ENCODE results near the gene LCT. TPM values are rescaled to one million over a fixed set of nuclear protein-coding genes. Genes with fewer than 3 reads are reported as not detected.

LCT gene
- total and polyA plus RNA-seq, 2 of the 4 experiments (the other 2 are of a cell fraction) = under 0.01 TPM; not detected in 1

DNA sequence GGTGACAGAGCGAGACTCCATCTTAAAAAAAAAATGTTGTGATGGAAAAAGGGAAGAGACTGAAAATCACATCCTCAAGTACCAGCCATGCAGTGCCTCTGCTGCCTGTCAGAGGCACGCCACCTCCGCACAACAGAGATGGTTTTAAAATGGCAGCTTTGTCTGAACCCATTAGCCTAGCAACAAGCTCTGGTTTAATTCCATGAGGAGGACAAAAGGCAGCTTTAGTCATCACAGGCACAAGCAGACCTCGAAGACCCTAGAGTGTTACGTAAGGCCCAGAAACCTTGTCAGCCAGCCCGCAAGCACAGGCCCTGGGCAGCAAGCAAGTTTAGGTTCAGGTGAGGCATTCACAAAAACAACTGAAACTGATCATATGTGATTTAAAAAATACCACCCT lies 10.4 kb downstream of the LCT start:
- H3K79me1 ChIP-seq (ENCODE audit: low read depth in 1 of 2, low read length in 2 of 2) = no peaks in the 10 kb centered on the region
- H3K18ac ChIP-seq (ENCODE audit: low read depth, low read length) = no peak overlapping the region
- no peak overlapping the region for H2BK15ac ChIP-seq (ENCODE audit: low read depth, low read length)
- H3K4me2 ChIP-seq (ENCODE audit: low read depth, low read length) = no peak overlapping the region
- no peak overlapping the region for H2BK5ac ChIP-seq (ENCODE audit: low read depth, low read length, poor library complexity, severe bottlenecking)
- in situ Hi-C loops (cut with MboI; ENCODE audit: low sequenced_read_pairs) (no loop called here), intact Hi-C loops (cut with micrococcal nuclease) (no loop called here), dilution Hi-C loops (cut with HindIII; ENCODE audit: low sequenced_read_pairs, unreplicated experiment) (no loop called here)
- H2BK20ac ChIP-seq (ENCODE audit: low read depth, low read length) = no peak overlapping the region
- CTCF ChIA-PET = interaction anchor here (0.5 to 1.6 kb wide), 2 partner anchors 15 to 29 kb away, joined by 3 to 4 read pairs; no protein-coding TSS in a partner anchor
- no peak overlapping the region for H3K4me3 ChIP-seq (ENCODE audit: insufficient read depth, low read depth, low read length)
- no peak overlapping the region for H3K14ac ChIP-seq (replicated peaks; ENCODE audit: low read depth, low read length)
- H3K23ac ChIP-seq (ENCODE audit: low read depth, low read length) = no peak overlapping the region
- POLR2A ChIA-PET (ENCODE audit: unreplicated experiment) = interaction anchor here (0.6 kb wide), 1 partner anchor 230 kb away, joined by 3 read pairs; no protein-coding TSS in a partner anchor
- H4K20me1 ChIP-seq (ENCODE audit: insufficient read depth, low read length) = no peaks in the 10 kb centered on the region
- no peak overlapping the region for H3K56ac ChIP-seq (ENCODE audit: extremely low read depth, insufficient read depth, low read length)
- no peak overlapping the region for H3K9ac ChIP-seq (ENCODE audit: low read depth, low read length)
- no peak overlapping the region for H2AFZ ChIP-seq (replicated peaks; ENCODE audit: low read length, poor library complexity)
- no peak for TF ChIP-seq BHLHE40 (IDR thresholded peaks at IDR 0.05; ENCODE audit: low read depth, low read length)
- TF ChIP-seq MXI1 (IDR thresholded peaks at IDR 0.05; ENCODE audit: borderline replicate concordance, low read depth, low read length) = no peak
- TF ChIP-seq CEBPB (IDR thresholded peaks at IDR 0.05; ENCODE audit: low read depth, low read length) = no peak
- no peak for TF ChIP-seq SMC3 (IDR thresholded peaks at IDR 0.05; ENCODE audit: low read depth, low read length)
- TF ChIP-seq, protein P1, sequence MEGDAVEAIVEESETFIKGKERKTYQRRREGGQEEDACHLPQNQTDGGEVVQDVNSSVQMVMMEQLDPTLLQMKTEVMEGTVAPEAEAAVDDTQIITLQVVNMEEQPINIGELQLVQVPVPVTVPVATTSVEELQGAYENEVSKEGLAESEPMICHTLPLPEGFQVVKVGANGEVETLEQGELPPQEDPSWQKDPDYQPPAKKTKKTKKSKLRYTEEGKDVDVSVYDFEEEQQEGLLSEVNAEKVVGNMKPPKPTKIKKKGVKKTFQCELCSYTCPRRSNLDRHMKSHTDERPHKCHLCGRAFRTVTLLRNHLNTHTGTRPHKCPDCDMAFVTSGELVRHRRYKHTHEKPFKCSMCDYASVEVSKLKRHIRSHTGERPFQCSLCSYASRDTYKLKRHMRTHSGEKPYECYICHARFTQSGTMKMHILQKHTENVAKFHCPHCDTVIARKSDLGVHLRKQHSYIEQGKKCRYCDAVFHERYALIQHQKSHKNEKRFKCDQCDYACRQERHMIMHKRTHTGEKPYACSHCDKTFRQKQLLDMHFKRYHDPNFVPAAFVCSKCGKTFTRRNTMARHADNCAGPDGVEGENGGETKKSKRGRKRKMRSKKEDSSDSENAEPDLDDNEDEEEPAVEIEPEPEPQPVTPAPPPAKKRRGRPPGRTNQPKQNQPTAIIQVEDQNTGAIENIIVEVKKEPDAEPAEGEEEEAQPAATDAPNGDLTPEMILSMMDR (conservative IDR thresholded peaks at IDR 0.05; ENCODE audit: low read depth, low read length) = no peak
- H4K91ac ChIP-seq (ENCODE audit: insufficient read depth, low read depth, low read length) = no peak overlapping the region
- peaks cover 4% of the 10 kb centered on the region; the same call in 1 of the 2 replicates for H3K27me3 ChIP-seq (ENCODE audit: control insufficient read depth, insufficient read depth, low read length)
- no CpG with 5 or more reads among the region's 6 CpGs for WGBS, 2 experiments (ENCODE audit: extremely low coverage in 2 of 2, insufficient read length in 1 of 2)
- no peaks in the 10 kb centered on the region for H3K4me1 ChIP-seq (ENCODE audit: control insufficient read depth, insufficient read depth, low read length)
- no peak for ATAC-seq (ENCODE audit: low read depth)
- H3K9me3 ChIP-seq (ENCODE audit: control insufficient read depth, insufficient read depth, low read length) = peaks cover 5% of the 10 kb centered on the region
- no peak overlapping the region for H2AK5ac ChIP-seq (ENCODE audit: low read depth, low read length)
- H2BK120ac ChIP-seq (ENCODE audit: low read depth, low read length) = no peak overlapping the region
- no peak overlapping the region for H3K4ac ChIP-seq (ENCODE audit: low read depth, low read length)
- no peaks in the 10 kb centered on the region for H3K36me3 ChIP-seq (ENCODE audit: control insufficient read depth, insufficient read depth, low read length)
- no peaks in the 10 kb centered on the region for H3K9me1 ChIP-seq (ENCODE audit: insufficient read depth, low read length)
- no peak overlapping the region for H4K8ac ChIP-seq (ENCODE audit: low read depth in 2 of 2, low read length in 2 of 2)
- H2AK9ac ChIP-seq (replicated peaks; ENCODE audit: low read depth, low read length, poor library complexity) = no peak overlapping the region
- no peak overlapping the region for H4K5ac ChIP-seq (ENCODE audit: low read depth, low read length)
- H3K27ac ChIP-seq (ENCODE audit: insufficient read depth, low read length) = no peak overlapping the region
- no peak for DNase-seq
- BruUV-seq (replicated peaks) = no TSS peak

Measured in IMR-90 (cell line).